Fibroblast of lung (primary cell): ENCODE results near the gene LTV1.

ENCODE experiments used
- EZH2 ChIP-seq: IDR thresholded peaks from 2 replicates; pipeline ENCODE4 v1.5.1; 2012; ENCODE audit warnings: low read length, control low read depth, mild to moderate bottlenecking; ENCODE audit errors: missing control alignments
- TF ChIP-seq, protein P1 (sequence below), 2 donors: IDR thresholded peaks in 1 of 2; conservative IDR thresholded peaks in 1 of 2; 1 replicate in 1 of 2; 2 replicates in 1 of 2; pipeline ENCODE4 v1.5.1; 2011 to 2012; ENCODE audit warnings: low read length in 2 of 2, control low read depth in 1 of 2, inconsistent platforms in 1 of 2, low read depth in 1 of 2, mild to moderate bottlenecking in 1 of 2

DNA sequence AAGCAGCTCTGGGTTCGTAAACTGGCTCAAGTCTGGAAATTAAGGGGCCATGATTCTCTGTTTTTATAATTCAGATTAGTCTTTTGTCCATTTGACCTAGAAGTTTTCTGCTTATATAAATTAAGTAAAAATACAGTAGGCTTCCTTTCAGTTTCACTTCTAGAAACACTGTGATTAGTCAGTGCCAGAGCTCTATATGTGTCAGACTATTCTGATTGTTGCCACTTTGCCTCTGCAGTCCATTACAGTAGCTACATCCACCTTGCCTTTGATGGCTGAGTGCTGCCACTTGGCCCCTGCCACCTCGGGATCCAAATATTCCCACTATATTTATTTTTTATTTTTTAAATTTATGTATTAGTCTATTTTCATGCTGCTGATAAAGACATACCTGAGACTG, 29.1 kb downstream of the LTV1 start:
- TF ChIP-seq, protein P1, sequence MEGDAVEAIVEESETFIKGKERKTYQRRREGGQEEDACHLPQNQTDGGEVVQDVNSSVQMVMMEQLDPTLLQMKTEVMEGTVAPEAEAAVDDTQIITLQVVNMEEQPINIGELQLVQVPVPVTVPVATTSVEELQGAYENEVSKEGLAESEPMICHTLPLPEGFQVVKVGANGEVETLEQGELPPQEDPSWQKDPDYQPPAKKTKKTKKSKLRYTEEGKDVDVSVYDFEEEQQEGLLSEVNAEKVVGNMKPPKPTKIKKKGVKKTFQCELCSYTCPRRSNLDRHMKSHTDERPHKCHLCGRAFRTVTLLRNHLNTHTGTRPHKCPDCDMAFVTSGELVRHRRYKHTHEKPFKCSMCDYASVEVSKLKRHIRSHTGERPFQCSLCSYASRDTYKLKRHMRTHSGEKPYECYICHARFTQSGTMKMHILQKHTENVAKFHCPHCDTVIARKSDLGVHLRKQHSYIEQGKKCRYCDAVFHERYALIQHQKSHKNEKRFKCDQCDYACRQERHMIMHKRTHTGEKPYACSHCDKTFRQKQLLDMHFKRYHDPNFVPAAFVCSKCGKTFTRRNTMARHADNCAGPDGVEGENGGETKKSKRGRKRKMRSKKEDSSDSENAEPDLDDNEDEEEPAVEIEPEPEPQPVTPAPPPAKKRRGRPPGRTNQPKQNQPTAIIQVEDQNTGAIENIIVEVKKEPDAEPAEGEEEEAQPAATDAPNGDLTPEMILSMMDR (conservative IDR thresholded peaks at IDR 0.05 in 1 of 2, IDR thresholded peaks at IDR 0.05 in 1 of 2; ENCODE audit: low read depth in 1 of 2, low read length in 2 of 2), result no peak
- TF ChIP-seq EZH2, result no peak
